ENCODE measurements around the gene LRRC18. TPM values are rescaled to one million over a fixed set of nuclear protein-coding genes. Genes with fewer than 3 reads are reported as not detected.

LRRC18 gene
- total RNA-seq, 2 experiments from 2014 or later, result not detected

DNA sequence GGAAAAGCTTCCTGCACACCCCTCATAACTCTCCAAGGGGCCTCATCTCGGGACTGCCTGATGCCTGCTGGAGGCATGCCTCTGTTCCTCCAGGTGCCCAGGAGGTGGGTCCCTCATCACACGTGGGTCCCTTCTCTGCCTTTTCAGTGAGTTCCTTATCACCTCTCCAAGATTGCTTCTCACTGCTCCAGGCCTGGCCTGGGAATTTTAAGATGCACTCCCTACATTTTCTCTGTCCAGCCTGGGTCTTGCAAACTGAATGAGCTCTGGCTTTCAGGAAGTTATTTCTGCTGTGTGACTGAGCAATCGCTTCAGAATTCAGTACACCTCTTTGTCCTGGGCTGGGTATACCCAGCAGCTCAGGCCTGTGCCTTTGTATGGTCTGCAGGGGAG, 43.8 kb downstream of the LRRC18 start:
- DNase-seq, result no peak
- ATAC-seq, result no peak
- Mint-ChIP-seq H3K36me3 (no peaks in the 10 kb centered on the region), H3K27ac (no peak overlapping the region), H3K4me3 (no peak overlapping the region), H3K9me3 (ENCODE audit: low read depth) (no peaks in the 10 kb centered on the region), H3K27me3 (peaks cover 4% of the 10 kb centered on the region), H3K4me1 (no peaks in the 10 kb centered on the region)
- CTCF ChIA-PET, result no interaction called here

DNA sequence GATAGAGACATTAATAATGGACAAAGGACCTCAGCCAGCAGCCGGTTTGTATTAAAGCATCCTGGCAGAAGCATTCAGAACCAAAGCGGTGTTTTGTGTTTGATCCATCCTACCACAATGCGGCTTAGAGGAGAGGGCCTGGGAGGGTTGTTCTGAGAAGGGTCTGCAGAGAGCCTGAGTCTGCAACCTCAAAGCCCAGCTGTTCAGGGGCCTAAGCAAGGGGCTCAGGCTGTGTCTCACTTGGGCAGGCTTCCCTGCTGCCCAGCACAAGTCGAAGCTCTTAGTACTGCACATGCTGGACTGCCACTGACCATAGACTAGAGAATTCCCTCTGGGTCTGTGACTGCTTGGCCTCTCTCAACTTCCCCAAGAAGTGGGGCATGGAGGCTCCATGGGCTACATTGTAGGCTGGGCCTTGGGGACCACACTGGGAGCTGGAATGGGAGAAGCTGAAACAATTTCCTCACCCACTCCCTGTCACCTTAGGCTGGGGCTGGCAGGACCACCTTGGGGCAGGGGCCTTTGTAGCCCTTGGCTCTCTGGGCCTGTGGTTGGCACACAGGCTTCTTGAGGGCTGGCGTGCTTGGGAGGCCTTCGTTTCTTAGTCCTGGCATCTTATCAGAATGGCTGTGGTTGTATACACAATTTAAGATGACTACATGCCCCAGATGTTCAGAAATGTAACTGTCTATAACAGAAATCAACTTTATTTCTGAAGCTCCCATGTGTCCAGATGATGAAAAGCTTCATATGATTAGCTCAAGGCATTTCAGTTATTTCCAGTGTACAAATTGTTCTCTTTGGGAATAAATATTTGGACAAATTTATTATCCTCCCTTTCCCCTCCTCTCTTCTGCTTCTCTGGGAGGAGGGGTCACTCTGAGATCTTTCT, 44.5 kb downstream of the LRRC18 start:
- H3K9me3 Mint-ChIP-seq (ENCODE audit: low read depth), result no peaks in the 10 kb centered on the region
- CTCF ChIA-PET, result no interaction called here
- no peaks in the 10 kb centered on the region for H3K4me1 Mint-ChIP-seq
- H3K36me3 Mint-ChIP-seq, result no peaks in the 10 kb centered on the region
- ATAC-seq (no peak), DNase-seq (no peak)
- peaks cover 4% of the 10 kb centered on the region for H3K27me3 Mint-ChIP-seq
- H3K4me3 Mint-ChIP-seq, result no peak overlapping the region
- no peak overlapping the region for H3K27ac Mint-ChIP-seq

GRCh38 chr10:48890888-48891850, 48.5 kb downstream of the LRRC18 start:
- ATAC-seq (no peak), DNase-seq (no peak)
- H3K36me3 Mint-ChIP-seq, result no peaks in the 10 kb centered on the region
- H3K4me1 Mint-ChIP-seq, result no peaks in the 10 kb centered on the region
- no peak overlapping the region for H3K27ac Mint-ChIP-seq
- no peaks in the 10 kb centered on the region for H3K9me3 Mint-ChIP-seq (ENCODE audit: low read depth)
- H3K27me3 Mint-ChIP-seq, result peaks cover 4% of the 10 kb centered on the region
- H3K4me3 Mint-ChIP-seq, result no peak overlapping the region
- CTCF ChIA-PET, result no interaction called here

DNA sequence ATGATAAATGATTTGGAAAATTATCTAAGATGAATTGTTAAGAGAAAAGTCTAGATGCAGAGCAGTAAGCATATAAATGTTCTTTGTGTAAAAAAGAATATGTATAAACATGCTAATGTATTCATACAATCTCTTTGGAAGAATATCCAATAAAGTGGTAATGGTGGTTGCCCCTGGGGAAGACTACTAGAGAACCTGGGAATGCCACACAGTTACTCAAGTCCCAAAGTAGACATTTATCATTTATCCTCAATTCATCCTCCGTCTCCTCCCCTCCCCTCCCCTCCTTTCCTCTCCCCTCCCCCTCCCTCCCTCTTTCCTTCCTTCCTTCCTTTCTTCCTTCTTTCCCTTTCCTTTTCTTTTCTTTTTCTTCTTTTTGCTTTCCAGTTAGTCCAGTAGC, 51.7 kb downstream of the LRRC18 start:
- ATAC-seq (no peak), DNase-seq (no peak)
- Mint-ChIP-seq H3K36me3 (no peaks in the 10 kb centered on the region), H3K27me3 (peaks cover 1% of the 10 kb centered on the region), H3K4me3 (no peak overlapping the region), H3K27ac (no peak overlapping the region), H3K9me3 (ENCODE audit: low read depth) (no peaks in the 10 kb centered on the region), H3K4me1 (no peaks in the 10 kb centered on the region)
- CTCF ChIA-PET, result no interaction called here

GRCh38 chr10:48885376-48885775, 54.3 kb downstream of the LRRC18 start:
- no peaks in the 10 kb centered on the region for H3K9me3 Mint-ChIP-seq (ENCODE audit: low read depth)

DNA sequence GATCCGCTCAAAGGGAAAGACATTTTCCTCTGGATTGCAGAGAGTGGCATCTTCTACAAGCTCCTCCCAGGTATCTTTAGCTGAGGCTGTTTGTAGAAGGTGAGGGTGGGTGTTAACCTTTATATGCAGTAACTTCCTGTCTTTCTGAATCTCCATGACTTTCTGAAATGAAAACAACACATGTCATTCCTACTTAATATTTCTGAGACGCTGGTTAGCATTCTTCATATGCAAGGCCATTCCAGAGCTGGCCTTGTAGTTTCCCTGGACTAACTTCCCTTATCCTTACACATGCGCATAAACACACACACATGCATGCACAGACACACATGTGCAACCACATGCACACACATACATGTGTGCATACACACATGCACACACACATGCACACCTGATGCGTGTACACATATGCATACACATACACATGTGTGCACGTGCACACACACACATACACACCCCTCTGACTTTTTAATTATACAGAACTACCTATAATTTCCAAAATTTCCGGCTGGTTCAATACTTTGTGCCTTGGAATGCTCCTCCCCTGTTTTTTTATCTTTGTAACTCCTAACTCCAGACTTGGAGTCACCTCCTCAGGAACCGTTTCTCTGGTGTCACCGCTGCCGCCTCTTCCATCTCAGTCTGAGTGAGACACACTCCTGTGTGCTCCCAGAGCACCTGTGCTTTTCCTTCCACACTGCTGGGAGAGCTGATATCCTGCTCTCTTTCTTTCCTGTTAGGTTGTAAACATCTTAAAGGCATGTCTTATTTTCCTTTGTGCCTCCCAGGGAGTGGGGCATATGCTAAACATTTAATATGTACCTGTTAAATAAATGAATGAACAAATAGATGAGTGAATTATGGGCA, 55.2 kb downstream of the LRRC18 start:
- Mint-ChIP-seq H3K27ac (no peak overlapping the region), H3K4me3 (no peak overlapping the region), H3K4me1 (no peaks in the 10 kb centered on the region), H3K9me3 (ENCODE audit: low read depth) (no peaks in the 10 kb centered on the region), H3K36me3 (no peaks in the 10 kb centered on the region), H3K27me3 (no peaks in the 10 kb centered on the region)
- ATAC-seq, result no peak
- CTCF ChIA-PET, result no interaction called here
- DNase-seq, result no peak

More at GRCh38 chr10:48885376-48885775, 54.3 kb downstream of the LRRC18 start:
- Mint-ChIP-seq H3K27me3 (no peaks in the 10 kb centered on the region), H3K4me3 (no peak overlapping the region), H3K27ac (no peak overlapping the region), H3K36me3 (no peaks in the 10 kb centered on the region), H3K4me1 (no peaks in the 10 kb centered on the region)
- ATAC-seq (no peak), DNase-seq (no peak)
- CTCF ChIA-PET, result no interaction called here

GRCh38 chr10:48883701-48884100, 55.9 kb downstream of the LRRC18 start:
- Mint-ChIP-seq H3K9me3 (ENCODE audit: low read depth) (no peaks in the 10 kb centered on the region), H3K4me3 (no peak overlapping the region), H3K36me3 (no peaks in the 10 kb centered on the region), H3K27me3 (no peaks in the 10 kb centered on the region), H3K4me1 (no peaks in the 10 kb centered on the region), H3K27ac (no peak overlapping the region)
- no peak for ATAC-seq
- no peak for DNase-seq
- CTCF ChIA-PET, result no interaction called here

DNA sequence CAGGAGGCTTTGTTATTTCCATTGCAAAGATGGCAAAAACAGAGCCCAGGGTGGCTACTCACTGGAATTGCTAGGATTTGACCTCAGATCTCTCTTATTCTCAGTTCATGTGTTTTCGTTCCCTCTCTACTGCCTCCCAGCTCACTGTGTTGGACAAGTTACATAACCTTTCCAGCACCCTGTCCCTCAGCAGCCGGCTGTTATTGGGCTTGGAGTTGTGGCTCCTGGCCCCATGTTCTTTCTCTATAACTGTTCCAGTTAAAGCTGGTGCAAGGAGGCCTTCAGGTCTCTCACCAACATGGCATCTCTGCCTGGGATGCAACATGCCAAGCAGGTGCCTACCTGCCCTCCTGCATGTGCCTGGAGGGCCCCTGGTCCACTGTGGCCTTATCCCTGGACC, 56.8 kb downstream of the LRRC18 start:
- H3K27ac Mint-ChIP-seq, result no peak overlapping the region
- no peak for ATAC-seq
- H3K27me3 Mint-ChIP-seq, result no peaks in the 10 kb centered on the region
- H3K9me3 Mint-ChIP-seq (ENCODE audit: low read depth), result no peaks in the 10 kb centered on the region
- CTCF ChIA-PET, result no interaction called here
- H3K4me1 Mint-ChIP-seq, result no peaks in the 10 kb centered on the region
- no peak for DNase-seq
- no peaks in the 10 kb centered on the region for H3K36me3 Mint-ChIP-seq
- no peak overlapping the region for H3K4me3 Mint-ChIP-seq

GRCh38 chr10:48881937-48882336, 57.7 kb downstream of the LRRC18 start:
- Mint-ChIP-seq H3K27ac (no peak overlapping the region), H3K36me3 (no peaks in the 10 kb centered on the region), H3K4me3 (no peak overlapping the region), H3K4me1 (no peaks in the 10 kb centered on the region), H3K27me3 (no peaks in the 10 kb centered on the region), H3K9me3 (ENCODE audit: low read depth) (no peaks in the 10 kb centered on the region)
- no peak for ATAC-seq
- CTCF ChIA-PET, result no interaction called here
- DNase-seq, result no peak

DNA sequence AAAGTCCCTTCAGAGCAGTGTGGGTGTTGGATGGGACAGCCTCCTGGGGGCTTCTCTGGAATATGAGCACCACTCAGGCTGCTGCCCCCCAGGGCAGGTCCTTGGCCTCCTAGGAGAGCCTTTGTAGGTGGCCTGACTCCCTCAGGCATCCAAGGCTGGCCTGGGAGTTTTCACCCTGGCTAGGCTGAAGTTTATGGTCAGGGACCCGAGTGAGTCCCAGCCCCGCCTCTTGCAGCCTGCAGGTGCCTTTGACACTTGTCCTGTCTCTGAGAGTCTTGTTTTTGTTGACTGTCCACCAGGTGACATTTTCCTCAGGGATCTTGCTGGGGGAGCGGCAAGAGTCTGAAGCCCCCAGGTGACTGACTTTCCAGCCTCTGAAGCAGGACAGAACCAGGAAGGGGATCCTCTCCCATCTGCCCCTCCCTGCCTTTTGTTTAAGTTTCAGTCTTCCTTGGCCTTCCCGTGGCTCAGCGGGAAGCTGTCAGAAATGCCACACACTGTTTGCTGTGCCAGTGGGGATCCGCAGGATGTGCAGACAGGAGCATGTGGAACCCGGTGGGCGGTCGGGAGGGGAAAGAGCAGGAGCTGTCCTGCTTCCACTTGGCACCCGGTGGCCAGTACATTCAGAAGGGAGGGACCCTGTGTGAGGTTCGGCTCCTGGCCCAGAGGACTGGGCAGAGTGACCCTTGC, 59.5 kb downstream of the LRRC18 start:
- no peak overlapping the region for H3K27ac Mint-ChIP-seq
- H3K27me3 Mint-ChIP-seq, result peaks cover 4% of the 10 kb centered on the region
- H3K9me3 Mint-ChIP-seq (ENCODE audit: low read depth), result no peaks in the 10 kb centered on the region
- H3K4me3 Mint-ChIP-seq, result no peak overlapping the region
- no peak for DNase-seq
- H3K4me1 Mint-ChIP-seq, result no peaks in the 10 kb centered on the region
- H3K36me3 Mint-ChIP-seq, result no peaks in the 10 kb centered on the region
- ATAC-seq, result no peak
- CTCF ChIA-PET, result no interaction called here

- Mint-ChIP-seq H3K9me3 (ENCODE audit: low read depth) (no peaks in the 10 kb centered on the region), H3K4me1 (no peaks in the 10 kb centered on the region), H3K4me3 (no peak overlapping the region), H3K36me3 (no peaks in the 10 kb centered on the region), H3K27ac (no peak overlapping the region), H3K27me3 (peaks cover 7% of the 10 kb centered on the region)
- ATAC-seq, result no peak
- DNase-seq, result no peak
- CTCF ChIA-PET, result no interaction called here
Measured at GRCh38 chr10:48879451-48879850, 60.2 kb downstream of the LRRC18 start.

GRCh38 chr10:48878091-48878490, 61.5 kb downstream of the LRRC18 start:
- Mint-ChIP-seq H3K4me3 (no peak overlapping the region), H3K9me3 (ENCODE audit: low read depth) (no peaks in the 10 kb centered on the region), H3K27me3 (peaks cover 7% of the 10 kb centered on the region), H3K4me1 (no peaks in the 10 kb centered on the region), H3K27ac (no peak overlapping the region), H3K36me3 (no peaks in the 10 kb centered on the region)
- ATAC-seq (no peak), DNase-seq (no peak)
- CTCF ChIA-PET, result no interaction called here

GRCh38 chr10:48872234-48872633, 67.4 kb downstream of the LRRC18 start:
- ATAC-seq, result no peak
- H3K27ac Mint-ChIP-seq, result no peak overlapping the region
- peaks cover 7% of the 10 kb centered on the region for H3K27me3 Mint-ChIP-seq
- H3K4me1 Mint-ChIP-seq, result no peaks in the 10 kb centered on the region
- H3K9me3 Mint-ChIP-seq (ENCODE audit: low read depth), result no peaks in the 10 kb centered on the region
- DNase-seq, result no peak
- no peak overlapping the region for H3K4me3 Mint-ChIP-seq
- H3K36me3 Mint-ChIP-seq, result no peaks in the 10 kb centered on the region
- CTCF ChIA-PET, result no interaction called here

Data from activated CD8-positive, alpha-beta memory T cell treated with anti-CD3 and anti-CD28 coated beads, Interleukin-2, amount 10 ng/mL, durations not matched to agents 7 days and 5 days (primary cell).